HTERT RPE-1 (cell line): ENCODE data around the gene MAP7.
"Not testable (repeated sequence)": the region's sequence is repeated elsewhere in the genome, so short reads cannot be mapped to it uniquely, and the experiment has no call there.

Experiments used
- in situ Hi-C: fragments of 300-500 bp; cut with MboI; formaldehyde crosslinking; loops from 4 replicates; pipeline ENCODE4 v1.14.3; 2020; ENCODE audit warnings: low sequenced_read_pairs

MAP7 gene

DNA sequence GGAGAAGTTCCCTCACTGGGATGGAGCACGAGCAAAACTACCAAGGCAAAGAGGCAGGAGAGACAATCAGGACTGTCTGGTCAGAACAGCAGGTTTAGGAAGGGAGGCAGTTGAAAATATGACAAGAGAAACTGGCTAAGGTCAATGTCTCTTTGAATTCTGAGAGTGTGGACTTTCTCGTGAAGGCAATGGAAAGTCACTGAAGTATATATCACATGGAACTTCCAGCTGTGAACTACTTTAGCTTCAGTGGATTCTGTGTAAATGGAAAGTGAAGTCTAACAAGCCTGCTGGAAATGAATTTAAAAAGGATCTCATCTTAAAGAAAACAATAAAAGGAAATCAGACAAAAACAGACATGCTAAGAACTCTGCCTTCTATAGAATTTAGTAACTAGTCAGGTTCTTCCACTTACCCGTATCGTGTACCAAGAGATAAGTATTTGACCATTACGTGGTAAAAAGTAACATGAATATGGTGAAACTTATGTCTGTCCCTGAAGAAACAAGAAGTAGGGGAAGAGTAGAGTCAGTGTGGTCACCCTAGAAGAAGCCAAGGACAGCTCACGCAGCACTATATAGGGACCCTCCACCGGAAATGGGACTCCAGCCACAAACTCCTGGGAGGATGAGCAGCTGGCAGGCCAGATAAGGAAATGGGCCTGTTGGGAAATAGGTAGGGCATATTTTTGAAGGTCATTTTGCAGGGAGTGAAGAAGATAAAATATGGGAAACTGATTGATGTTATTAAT, 123.4 kb downstream of the MAP7 start:
- in situ Hi-C loops, result no loop called here

DNA sequence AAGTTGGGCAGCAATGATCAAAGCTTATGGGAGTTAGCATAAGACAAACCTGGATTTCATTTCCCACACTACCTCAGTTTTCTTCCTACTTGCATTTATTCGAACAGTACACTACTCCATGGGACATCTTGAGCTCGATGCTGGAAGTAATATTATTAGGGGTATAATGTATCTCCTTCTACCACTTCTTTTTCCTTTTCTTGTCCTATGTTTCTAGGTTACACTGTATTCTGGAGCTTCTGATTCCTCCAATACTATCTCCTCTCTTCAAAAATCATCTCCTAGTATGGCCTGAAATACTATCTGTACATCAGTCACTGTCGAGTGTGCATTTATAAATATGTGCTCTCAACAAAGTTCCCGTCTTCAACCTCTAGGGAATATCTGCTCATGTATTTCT, 124.4 kb downstream of the MAP7 start:
- in situ Hi-C loops, result no loop called here

DNA sequence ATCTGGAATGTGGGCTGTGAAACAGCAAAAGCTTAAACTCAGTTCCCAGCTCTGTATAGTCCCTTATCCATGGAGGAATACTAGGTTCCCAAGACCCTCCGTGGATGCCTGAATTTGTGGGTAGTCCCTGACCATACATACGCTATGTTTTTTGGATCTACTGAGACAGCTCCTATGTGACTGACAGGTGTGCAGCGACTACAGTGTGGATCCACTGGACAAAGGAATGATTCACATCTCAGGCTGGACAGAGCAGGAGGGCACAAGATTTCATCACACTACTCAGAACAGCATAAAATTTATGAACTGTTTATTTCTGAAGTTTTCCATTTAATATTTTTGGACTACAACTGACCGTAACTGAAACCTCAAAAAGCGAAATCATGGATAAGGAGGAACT, 125.3 kb downstream of the MAP7 start:
- in situ Hi-C loops, result no loop called here

DNA sequence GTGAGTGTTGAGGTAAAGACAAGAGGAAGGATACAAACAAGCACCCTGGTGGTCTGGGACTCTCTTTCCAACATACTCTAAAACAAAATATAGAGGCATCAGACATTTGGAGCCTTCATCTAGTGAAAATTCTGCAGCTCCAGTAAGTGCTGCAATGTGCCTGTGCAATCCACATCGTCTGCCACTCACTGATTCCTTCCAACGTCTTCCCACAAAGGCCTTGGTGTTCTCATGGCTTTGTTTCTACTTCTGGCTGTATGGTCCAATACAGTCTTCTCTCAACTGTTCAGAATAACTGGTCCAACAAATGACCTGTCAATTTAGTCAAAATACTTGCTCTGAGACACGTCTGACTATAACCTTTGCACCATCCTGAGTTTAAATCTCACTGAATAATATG, 125.8 kb downstream of the MAP7 start:
- in situ Hi-C loops, result no loop called here

DNA sequence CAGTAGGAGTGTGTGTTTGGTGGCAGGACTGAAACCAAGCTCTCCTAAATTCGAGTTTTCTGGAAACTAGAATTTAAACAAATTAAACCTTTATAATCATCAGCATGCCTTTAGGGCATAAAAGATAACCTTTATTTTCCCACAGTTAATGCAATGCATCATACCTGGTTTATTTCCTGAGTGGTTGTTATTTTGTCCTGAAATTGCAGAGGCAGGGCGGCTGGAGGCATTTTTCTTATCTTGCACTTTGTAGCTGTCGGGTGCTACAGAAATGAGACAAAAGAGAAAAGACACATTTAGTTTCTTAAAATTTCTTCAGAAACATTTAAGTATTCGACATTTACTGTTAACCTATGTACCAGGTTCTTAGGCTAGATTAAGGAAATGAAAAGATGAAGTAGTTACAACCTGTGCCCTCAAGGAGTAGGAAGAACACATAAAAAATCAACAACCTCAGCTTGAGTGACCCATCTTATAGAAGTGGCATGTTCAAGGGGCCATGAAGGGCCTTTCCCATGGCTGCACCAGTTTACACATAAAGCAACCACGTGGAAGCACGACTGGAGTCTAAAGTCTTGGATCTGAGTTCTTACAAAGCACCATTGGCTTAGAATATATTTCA, 128.6 kb downstream of the MAP7 start:
- in situ Hi-C loops, result no loop called here

DNA sequence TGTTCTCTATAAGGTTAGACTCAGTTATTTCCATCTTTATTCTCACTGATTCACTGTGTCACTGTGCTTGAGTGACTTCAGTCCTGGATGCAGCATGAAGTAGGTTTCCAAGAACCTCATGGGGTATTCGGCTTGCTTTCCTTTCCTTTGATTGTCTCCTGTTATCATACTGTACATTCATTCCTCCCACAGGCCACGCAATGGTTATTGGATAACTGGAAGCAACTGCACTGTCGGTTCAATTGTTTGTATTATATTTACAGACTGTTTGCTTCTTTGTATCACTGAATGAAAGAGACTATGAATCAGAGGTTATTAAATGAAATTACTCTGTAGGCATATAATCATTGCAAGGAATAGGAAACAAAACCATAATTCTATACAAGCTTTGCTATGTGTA, 129.4 kb downstream of the MAP7 start:
- in situ Hi-C loops, result no loop called here

DNA sequence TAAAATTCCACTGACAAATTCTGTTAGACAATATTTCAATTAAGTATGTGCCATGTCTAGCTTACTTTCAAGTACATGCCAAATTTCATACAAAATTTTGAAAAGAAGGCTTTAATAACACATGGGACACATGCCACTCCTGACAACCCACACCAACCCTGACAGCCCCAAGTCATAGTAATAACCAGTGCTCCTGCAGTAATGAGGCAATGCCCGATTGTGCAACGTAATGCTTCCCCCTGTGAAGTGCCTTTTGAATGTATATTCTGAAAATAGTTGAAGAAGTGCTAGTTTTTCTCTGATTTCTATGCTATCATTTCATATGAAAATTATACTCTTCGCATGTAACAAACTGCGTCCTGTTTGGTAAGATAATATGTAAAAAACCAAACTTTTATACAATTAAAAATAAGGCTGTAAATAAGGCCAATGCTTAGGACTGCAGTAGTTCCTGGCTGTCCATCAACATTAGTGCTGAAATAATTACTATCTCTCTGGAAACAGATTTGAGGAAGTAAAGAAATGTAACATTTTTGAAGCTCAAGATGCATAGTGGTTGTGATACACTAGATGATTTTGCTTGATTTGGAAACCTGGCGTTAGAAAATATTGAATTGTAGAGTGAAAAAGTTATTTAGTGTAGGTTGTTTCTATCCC, 134.7 kb downstream of the MAP7 start:
- in situ Hi-C loops, result no loop called here

DNA sequence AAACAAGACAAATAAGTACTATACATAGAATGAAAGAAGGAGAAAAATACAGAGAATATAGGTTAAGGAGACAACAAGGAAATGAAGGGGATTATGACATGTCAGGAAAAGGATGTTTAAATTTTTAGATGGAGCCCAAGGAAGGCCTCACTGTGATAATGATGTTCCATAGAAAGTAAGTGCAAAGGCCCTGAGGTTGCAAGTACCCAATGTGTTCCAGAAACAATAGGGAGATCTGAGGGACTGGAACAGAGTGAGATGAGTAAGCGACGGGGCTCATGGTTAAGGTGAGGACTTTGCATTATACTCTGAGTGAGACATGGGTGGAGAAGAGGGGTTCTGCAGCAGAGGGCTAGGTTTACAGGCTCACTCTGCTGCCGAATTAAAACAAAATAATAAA, 137.8 kb downstream of the MAP7 start:
- in situ Hi-C loops, result no loop called here

DNA sequence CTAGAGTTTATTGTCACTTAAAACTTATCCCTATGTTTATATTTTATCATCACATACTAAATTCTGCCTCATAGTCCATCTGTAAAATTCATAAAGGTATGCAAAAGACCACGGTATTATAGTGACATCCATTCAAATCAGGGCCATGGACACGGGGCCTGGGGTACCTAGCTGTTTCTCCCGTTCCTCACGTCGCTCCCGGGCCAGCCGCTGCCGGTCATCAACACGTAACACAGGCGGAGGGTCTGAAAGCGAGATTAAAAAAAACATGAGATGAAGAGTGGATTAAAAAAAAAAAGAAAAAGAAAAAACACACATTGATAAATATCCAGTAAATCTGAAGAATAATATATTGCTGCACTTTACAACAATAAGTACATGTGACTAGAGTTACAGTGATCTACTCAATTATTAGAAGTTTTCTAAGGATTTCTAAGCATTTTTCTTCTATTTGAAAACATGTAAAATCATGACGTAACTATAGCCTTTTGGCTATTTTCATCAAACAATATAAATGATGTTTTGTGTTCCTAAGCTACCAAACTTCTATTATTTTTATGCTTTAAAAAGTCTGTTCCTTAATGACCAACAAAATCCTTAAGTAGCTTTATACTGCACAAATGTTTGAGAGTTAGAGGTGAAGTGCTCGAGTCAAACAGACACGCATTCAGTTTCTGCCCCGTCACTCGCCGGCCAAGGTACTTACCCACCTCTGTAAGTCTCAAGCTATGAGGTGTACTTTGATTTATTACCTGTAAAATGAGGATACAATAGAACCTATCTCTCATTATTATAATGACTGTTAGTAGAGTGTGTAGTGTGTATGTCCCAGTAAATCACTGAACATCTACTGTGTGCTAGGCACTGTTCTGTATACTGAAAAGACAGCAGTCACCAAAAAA, 138.5 kb downstream of the MAP7 start:
- in situ Hi-C loops, result no loop called here

DNA sequence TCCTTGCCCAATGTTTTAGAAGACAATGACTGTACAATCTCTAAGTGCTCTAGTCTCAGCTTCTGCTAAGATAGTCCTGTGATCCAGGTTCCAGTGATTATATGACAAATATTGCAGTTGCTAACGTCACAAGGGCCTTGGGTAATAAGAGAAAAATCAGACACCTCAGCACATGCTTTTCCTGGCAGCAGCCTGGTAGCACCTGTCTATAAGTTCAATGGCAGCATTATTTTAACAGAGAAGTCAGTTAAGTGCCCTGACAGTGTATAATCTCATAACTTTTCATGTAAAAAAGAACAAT, 139.2 kb downstream of the MAP7 start:
- in situ Hi-C loops, result no loop called here

DNA sequence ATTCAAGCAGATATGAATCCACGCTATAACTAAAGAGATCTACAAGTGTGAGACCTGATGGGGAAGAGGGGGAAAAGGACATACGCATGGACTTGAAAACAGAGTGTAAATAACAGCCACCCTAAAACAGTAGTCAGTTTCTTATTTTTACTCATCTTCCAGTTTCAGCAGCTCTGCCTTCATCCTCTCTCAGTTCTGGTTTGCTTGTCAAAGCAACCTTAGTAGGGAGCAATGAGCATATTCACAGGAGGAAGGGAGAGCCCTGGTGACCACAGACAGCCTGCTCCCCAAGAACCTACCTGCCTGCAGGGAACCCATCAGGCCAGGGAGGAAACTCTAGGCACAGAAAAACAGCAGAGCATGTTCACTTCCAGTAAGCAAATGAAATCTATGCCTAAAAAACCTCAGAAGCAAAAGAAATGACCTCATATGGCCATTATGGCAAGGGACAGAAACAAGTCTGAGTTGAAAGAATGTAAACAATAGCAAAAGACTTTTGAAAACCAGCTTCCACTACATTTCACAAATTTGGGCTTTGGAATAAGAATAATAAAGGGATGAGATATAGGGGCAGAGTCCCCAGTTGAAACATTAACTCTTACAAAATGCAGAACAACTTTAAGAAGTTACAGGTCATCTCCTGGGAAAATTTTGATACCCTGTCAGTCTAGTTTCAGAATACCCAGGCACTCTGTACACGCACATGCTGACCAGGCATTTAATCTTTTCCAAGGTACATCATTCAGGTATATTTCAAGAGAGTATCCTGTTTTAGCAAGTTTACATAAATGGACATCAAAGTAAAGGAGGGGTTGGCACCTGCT, 139.8 kb downstream of the MAP7 start:
- in situ Hi-C loops, result no loop called here

DNA sequence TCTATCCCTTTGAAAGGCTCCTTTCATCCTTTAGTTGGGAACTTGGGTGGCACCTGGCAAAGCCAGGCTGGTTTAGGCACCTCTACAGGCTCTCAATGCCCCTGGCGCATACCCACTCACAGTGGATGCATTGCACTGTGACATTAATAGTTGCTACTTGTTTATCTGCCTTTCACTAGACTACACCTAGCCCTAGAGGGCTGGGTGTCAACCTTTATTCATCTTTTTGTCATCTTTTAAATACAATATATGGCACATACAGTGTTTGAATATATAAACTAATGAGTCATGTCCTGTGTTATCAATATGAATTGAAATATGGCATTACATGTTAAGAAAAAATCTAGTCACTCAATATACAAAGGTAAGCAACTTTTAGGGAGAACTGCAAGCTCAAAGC, 140.6 kb downstream of the MAP7 start:
- in situ Hi-C loops, result no loop called here

DNA sequence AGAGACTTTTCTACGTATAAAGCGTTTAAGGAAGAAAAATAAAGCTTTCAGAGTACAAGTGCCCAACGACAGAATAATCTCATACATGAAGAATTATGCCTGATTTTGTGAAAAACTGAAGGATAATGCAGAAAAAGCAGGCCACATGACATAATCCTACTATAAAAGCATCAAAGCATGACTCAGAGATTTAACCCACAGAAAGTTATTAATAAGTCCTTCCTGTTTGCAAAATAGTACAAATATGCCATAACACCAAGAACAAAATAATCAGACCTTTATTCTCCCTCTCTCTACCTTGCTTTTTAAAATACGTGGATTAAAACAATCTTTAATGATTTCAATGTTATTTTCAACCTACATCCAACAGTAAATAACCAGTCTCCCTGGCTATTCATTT, 142.0 kb downstream of the MAP7 start:
- in situ Hi-C loops, result no loop called here

DNA sequence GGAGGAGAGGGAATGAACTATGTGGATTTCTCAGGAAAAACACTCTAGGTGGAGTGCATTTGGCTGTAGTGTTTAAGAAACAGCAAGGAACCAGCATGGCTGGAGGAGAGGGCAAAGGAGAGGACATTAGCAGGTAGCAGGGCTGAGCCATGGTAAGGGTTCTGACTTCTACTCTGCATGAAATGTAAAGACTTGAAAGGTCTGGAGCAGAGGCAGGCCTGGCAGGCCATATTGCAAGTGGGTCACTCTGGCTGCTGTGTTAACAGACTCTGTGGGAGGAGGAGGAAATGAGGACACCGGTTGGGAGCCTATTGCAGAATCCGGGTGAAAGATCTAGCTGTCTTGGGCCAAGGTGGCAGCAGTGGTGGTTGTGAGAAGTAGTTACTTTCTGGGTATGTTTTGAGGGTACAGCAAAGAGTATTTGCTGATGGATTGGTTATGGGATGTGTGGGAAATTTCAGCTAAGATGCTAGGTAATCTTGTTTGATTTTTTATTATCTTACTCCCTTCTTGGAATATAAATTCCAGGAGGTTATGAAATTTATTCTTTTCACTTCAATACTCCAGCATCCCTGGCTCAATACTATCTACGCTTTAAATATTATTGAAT, 144.7 kb downstream of the MAP7 start:
- in situ Hi-C loops, result no loop called here

DNA sequence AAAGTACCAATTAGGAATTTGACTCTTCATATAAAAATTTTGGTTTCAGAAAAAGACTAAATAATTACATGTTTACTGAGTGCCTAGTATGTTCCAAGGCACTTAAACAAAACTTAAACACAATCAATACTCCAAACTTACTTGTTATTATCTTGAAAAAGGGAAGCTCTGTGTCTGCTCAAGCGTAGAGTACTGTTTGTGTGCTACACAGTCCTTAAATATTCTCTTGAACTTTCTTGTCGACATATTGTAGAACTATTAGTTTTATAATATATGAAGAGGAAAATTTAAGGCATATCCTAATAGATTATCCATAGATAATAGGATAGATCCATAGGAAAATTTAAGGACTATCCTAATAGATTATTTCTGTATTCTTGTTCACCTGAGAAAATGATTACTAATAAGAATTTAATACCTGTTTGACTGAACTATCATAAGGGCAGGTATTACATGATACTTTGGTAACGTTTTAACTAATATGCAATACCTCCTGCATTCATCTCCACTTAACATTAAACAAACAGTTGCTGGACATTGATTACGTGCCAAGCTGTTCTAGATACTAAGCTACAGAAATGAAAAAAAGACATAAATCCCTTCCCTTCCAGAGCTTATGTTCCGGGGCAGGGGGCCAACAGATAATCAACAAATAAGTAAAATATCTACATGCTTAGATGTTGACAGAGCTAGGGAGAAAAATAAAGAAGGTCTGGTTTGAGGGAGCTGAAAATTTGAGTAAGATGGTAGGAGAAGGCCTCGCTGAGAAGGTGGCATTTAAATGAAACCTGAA, 145.4 kb downstream of the MAP7 start:
- in situ Hi-C loops, result no loop called here

DNA sequence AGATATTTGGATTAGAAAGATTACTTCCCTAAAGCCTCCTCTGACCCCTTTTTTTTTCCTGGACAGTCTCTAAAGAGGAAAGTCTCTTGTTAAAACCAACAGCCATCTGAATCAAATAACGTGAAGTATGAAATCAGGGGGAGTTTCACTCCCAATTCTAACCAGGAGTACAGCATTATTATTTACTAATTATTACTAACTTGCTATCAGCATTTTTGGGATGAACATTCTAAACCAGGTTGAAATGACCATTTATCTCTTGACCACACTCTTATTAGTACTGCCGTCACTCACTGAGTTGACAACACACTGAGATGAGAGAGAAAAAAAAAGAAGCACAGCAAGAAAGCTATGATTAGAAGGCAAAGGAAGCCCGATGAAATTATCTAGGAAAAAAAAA, 146.2 kb downstream of the MAP7 start:
- in situ Hi-C loops, result no loop called here

DNA sequence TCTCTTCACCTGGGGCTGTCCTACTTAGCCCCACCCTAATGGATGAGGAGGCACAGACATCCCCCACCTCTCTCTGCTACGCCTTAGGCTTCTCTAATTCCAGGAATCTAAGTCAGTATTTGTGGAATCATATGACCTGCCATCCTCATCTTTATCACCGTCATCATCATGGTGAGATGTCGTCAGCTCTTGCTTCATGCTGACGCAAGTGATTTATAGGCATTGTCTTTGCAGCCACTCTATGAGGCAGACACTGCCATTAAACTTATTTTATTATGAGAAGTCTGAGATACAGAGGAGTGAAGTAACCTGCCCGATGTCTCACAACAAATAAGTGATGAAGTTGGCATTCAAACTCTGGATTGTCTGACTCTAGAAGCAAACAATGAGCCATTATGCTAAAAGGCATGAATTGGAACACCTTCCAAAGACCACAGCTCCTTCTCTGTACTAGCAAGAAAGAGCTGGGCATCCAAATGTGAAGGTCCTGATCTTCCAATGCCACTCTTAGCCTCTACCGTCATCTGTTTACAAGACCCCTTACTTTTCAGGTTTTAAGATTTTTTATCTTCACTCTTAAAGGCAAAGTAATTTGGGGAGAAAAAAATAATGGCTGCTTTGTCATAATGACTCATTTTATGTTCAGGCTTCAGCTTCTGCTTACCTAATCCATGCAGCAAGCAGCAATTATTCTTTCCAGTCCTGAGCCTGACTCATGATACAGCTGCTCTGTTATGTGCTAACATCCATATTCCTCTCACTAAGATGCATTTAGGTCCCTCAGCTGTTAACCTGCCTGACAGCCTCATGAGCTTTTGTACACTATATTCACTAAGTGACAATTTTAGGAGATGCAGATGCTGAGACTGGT, 146.9 kb downstream of the MAP7 start:
- in situ Hi-C loops, result no loop called here

DNA sequence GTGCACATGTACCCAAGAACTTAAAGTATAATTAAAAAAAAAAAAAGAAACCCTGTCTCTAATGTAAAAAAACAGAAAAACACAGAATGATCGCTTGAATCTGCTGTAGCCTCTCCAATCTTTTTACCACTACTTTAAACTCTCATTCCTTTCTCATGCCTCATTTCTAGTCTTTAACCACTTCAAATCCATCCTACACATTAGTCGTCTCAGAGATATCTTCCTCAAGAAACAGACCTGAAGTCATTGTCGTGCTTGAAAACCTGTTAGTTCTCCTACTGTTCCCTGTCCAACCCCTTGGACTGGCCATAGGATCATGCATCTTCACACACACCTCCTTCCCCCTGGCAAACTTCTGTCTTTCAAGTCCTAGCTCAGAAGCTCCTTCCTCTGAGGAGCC, 148.5 kb downstream of the MAP7 start:
- in situ Hi-C loops, result no loop called here

DNA sequence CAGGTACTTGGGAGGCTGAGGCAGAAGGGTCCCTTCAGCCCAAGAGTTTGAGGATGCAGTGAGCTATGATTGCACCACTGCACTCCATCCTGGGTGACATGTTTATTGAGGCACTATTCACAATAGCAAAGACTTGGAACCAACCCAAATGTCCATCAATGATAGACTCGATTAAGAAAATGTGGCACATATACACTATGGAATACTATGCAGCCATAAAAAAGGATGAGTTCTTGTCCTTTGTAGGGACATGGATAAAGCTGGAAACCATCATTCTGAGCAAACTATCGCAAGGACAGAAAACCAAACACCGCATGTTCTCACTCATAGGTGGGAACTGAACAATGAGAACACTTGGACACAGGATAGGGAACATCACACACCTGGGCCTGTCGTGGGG, 149.0 kb downstream of the MAP7 start:
- in situ Hi-C loops, result not testable (repeated sequence)
